OCI-LY1 (cell line): ENCODE results near the gene PEF1.

ENCODE experiments used
- EZH2 ChIP-seq: fragments of 200-600 bp; sonication (generic), shearing (Covaris generic); IDR thresholded peaks from 2 replicates; pipeline ENCODE4 v1.8.0; 2017; ENCODE audit warnings: borderline replicate concordance, mixed run types, mild to moderate bottlenecking, antibody characterized with exemption, low read length, moderate library complexity, mixed read lengths
- TF ChIP-seq, protein P1 (sequence below): fragments of 200-600 bp; sonication (generic), shearing (Covaris generic); IDR thresholded peaks from 2 replicates; pipeline ENCODE4 v1.5.1; 2017; ENCODE audit warnings: mild to moderate bottlenecking, antibody characterized with exemption, low read length, moderate library complexity, mixed read lengths

DNA sequence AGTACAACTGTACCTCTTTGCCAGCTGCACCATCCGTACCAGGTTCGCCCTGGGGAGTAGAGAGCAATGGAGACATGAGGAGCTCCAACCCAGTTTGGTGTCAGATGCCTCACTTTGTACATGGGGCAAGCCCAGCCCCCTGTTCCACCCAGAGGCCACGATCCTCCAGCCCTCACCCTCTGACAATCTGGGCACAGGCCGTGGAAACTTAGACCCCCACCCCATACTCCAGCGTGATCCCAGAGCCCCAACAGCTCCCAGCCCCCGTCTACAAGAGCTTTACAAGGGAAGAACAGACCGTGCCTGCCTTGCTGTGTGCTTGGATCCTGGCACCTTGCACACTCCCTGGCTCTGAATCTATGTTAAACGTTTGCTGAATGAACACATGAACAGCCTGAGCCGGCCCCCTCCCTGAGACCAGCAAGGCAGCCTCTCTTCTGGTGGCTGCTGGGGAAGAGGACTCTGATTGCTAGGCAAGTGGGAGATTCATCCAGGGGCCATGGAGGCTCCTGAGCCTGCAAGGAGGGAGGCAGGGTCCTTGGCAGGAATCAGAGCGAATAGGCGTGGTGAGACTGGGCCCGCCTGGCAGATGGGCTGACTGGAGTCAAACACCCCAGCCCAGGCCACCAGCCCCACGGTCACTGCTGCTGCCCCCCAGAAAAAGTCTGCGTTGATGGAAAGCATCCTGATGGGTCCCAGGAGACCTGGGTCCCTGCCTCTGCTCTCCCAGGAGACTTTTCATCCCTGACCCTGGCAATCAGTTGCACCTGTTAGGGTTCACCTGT is 12.5 kb upstream of the PEF1 start:
- TF ChIP-seq, protein P1, sequence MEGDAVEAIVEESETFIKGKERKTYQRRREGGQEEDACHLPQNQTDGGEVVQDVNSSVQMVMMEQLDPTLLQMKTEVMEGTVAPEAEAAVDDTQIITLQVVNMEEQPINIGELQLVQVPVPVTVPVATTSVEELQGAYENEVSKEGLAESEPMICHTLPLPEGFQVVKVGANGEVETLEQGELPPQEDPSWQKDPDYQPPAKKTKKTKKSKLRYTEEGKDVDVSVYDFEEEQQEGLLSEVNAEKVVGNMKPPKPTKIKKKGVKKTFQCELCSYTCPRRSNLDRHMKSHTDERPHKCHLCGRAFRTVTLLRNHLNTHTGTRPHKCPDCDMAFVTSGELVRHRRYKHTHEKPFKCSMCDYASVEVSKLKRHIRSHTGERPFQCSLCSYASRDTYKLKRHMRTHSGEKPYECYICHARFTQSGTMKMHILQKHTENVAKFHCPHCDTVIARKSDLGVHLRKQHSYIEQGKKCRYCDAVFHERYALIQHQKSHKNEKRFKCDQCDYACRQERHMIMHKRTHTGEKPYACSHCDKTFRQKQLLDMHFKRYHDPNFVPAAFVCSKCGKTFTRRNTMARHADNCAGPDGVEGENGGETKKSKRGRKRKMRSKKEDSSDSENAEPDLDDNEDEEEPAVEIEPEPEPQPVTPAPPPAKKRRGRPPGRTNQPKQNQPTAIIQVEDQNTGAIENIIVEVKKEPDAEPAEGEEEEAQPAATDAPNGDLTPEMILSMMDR, result no peak
- TF ChIP-seq EZH2, result no peak
